GM18499 (cell line): ENCODE results near the gene LAMA2.

Experiments
- ATAC-seq: cut with Tn5 transposase; IDR thresholded peaks from one replicate; pipeline ENCODE4 v1.9.1; 2021; ENCODE audit warnings: moderate number of reproducible peaks; ENCODE audit not compliant: insufficient read depth, unreplicated experiment

LAMA2 gene

DNA sequence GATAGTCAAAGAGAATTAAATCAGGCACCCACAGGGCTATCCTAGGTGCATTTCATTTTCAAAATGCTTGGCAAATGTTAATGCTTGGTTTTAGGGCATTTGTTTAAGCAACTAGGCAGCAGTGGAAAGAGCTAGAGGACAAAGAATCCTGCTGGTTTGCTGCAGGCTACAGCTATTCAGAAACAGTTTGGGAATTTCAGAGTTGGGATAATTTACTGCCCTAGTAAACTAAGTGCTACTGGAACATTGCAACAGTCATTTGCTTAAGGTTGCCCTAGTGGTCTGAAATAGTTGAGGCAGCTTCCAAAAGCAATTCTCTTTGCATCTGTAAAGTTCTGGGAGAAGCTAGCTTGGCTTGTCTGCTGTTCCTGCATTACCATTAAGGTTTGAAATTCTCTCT is 312.7 kb downstream of the LAMA2 start:
- ATAC-seq = no peak

DNA sequence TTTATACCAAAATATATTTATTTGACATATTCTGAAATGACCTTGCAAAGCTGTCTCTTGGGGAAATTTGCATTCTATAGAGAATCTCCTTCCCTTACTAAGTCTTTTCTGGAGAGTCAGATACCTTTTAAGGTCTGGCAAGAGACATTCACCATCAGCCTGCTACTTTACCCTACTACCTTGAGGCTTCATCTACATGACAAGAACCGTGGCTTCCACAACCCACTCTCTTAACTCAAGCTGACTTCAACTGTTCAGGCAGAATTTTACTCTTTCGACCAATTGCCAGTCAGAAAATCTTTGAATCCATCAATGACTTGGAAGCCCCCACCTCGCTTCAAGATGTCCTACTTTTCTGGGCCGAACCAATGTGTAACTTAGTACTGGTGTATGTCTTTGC is 314.2 kb downstream of the LAMA2 start:
- ATAC-seq = no peak

DNA sequence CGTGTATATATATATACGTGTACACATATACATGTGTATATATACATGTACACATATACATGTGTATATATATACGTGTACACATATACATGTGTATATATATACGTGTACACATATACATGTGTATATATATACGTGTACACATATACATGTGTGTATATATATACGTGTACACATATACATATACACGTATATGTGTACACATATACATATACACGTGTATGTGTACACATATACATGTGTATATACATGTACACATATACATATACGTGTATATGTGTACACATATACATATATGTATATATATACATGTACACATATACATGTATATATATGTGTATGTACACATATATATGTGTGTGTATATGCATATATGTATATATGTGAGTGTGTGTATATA is 317.2 kb downstream of the LAMA2 start:
- no peak for ATAC-seq

DNA sequence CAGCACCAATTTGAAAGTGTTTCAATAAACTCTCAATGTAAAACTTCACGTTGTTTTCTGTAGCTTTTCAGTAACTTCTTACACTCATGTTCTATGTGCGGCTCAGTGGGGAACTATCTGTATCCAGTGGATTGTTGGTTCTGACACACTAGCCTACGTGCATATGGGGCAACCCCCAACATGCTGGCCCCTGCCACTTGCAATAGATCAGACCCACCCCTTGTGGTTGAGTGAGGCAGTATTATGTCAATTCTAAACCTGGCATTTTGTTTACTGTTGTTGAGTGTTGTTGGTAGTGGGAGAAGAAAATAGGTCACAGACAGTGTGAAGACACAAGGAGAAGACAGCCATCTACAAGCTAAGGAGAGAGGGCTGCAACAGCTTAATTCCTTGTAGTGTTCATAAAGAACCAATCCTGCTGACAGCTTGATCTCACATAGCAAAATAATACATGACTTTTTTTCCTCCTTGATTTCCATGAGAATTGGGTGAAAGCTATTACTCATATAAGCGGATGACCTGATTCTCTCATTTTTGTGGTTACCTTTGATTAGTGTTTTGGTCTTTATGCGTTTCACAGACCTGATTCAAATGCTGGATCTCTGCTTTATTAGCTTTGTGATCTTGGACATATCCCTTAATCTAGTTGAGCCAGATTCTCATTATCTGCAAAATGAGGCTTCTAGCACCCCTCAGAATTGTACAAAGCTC is 320.4 kb downstream of the LAMA2 start:
- no peak for ATAC-seq

DNA sequence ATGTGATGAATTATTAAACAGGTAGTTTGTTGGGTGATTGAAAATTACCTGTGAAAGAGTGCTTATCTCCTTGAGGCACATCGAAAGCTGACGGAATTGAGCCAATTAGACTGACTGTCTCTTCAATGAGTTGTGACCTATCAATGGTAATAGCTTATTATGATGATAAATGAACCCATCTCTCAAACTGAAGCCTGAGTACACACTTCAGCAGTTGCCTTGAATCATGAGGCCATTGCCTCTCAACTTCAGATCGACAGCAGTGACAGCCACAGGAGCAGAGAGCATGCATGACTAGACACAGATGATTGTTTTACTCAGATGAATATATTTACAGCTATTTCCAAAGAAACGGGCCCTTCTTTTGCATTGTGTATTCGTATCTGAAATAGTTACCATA is 323.9 kb downstream of the LAMA2 start:
- ATAC-seq = no peak

DNA sequence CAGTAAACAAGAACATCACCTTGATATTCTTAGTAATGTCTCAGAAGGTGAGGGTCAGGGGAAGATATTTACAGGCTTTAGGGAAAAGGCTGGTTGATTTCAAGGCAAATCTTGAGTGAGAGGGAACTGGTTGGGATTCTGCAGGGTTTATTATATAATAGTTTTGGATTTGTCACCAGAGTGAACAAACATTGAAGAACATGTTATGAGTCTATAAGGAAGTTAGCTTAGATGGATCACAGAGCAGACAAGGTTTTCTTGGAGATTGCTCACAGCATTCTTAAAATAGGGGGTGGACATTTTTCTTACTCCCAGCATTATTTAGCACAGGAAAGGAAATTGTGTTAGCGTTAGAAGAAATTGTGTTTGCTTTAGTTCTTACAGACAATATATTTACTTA is 324.9 kb downstream of the LAMA2 start:
- ATAC-seq = no peak

DNA sequence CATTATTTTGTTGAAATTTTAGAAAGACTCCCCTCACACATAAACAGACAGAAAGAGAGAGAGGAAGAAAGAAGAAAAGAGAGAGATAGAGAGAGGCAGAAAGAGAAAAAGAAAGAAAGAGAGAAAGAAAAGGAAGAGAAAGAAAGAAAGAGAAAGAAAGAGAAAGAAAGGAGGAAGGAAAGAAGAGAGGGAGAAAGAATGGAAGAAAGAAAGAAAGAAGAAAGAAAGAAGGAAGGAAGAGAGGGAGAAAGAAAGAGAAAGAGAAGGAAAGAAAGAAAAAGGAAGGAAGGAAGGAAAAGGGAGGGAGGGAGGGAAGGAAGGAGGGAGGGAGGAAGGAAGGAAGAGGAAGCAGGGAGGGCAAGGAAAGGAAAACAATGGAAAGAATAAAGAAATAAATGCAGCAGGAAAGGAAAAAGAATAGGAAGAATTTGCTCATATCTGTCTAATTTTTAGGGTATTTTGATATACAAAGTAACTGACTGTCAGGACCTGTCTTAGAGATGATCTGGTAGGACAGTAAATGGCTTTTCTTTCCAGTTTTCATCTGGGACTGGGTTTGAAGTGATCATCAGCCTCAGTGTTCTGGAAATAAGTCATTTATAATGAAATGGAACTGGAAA is 325.6 kb downstream of the LAMA2 start:
- ATAC-seq = no peak

DNA sequence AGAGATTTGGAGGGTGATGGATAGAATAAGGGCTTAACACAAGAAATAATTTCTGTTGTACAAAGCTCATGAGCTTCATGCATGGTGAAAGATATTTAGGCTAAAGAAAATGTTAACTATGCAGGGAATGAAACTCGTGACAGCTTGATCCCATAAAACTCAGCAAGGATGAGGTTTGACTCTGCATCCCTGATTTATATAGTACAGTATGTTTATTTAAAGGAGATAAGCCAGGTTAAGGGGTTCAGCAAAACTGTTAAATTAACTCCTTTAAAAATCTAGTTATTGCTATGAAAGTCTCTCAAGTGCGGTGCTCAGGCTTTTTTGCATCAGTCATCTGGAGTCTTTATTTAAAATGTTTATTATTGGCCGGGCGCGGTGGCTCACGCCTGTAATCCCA is 326.4 kb downstream of the LAMA2 start:
- no peak for ATAC-seq

DNA sequence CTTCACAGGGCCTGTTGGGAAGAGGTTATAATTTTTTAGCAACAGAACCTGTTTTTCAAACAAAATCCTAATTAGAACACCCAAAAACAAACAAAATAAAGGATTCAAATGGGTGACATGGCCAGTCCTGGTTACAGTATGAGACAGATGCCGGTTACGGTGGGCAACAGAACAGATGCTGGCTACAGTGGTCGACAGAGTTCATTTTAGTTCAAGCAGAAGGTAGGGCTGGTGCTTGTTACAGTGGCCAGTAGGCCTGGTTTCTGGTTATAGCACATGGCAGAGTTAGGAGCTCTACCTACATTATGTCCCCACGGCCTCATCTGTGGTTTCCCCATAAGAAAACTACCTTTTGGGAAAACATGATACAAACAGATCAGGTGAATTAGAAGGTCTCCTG is 327.7 kb downstream of the LAMA2 start:
- no peak for ATAC-seq

DNA sequence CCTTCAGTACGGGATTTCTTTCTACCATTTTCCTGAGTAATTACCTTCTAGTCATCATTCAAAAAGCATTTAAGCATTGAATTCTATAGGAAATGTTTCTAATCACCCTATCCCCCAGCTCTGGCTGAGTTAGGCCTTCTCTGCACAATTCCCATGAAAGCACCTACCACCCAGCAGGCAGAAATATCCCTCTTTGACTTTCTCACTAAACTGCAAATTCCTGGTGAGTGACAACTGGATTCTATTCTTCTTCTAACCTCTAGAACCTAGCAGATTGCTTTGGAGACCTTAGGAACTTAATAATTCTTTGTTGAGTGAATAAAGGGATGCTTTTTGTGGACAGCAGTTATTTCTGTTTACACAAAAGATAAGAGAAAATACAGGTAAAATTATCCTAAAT is 328.7 kb downstream of the LAMA2 start:
- ATAC-seq = no peak

DNA sequence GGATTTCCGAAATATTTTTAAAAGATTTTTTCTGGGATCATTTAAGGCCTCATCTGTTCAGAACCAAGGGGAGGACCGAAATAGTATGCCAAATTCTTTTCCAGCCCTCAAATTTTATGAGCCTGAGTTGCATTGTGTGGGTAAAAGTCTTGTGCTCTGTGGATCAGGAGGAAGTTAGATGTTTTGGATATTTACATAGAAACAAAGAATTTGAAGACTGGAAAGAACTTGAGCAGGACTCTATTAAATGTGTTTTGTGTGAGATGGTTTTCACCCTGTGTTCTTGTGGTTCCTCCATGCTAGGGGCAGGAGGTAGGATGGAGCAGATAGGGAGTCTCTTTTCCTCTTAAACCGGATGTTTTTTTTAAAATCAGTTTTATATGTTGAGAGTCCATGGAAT is 329.1 kb downstream of the LAMA2 start:
- no peak for ATAC-seq

DNA sequence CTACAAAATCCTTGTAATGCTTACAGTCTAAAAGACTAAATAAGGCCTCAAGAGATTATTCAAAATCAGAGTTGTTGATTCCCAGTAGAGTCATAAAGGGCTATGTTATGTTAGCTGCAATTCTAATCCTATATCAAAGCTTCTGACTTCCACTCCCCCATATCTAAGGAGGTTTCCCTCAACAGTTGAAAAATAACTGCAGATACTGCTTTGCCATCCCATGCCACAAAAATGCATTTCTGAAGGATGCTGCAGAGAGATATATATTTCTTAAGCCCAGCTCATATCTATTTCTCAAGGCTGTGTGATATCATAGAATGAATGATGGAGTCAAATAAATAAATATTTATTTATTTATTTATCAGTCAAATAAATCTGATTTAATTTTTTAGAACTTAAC is 332.3 kb downstream of the LAMA2 start:
- no peak for ATAC-seq

DNA sequence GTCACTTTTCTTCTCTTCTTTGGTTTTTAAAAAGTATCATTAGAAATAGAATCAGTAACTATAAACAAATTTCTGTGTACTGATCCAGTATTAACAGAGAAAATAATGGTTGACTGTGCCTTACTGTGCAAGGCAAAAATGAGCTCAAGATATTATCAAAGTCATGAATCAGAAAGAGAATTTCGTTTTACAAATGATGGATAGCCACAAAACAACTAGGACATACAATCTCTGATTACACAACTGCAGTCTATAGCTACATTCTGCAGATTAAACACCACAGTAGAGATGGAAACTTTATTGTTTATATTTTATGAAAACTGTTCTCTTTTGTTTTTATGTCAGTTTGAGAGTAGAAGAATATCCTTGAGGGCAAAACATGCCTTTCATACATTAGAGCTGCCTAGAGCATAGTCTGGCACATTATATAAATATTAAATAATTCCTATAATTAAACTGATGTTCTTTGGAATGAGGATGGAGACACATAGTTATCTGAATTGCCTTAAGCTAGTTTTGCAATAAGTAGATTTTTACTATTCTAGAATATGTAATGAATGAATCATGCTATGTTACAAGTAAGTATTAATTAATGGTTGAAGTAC is 333.1 kb downstream of the LAMA2 start:
- no peak for ATAC-seq

DNA sequence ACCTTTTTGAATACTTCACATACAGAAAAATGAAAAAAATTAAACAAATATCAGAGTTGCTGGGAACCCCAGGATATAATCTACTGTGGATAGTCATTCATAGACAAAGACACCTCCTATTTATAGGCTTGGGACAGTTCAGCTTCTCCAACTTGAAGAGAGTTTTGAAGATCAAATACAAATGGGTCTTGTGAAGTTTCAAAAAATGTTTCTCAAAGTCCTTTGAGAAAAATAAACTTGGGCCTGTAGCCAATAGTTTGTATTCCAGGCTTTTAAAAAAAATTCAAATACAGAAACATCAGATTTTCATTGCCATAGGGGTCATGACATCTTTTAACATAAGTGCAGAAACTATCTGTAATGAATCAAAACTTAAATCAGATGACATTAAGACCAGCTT is 334.8 kb downstream of the LAMA2 start:
- ATAC-seq = no peak

DNA sequence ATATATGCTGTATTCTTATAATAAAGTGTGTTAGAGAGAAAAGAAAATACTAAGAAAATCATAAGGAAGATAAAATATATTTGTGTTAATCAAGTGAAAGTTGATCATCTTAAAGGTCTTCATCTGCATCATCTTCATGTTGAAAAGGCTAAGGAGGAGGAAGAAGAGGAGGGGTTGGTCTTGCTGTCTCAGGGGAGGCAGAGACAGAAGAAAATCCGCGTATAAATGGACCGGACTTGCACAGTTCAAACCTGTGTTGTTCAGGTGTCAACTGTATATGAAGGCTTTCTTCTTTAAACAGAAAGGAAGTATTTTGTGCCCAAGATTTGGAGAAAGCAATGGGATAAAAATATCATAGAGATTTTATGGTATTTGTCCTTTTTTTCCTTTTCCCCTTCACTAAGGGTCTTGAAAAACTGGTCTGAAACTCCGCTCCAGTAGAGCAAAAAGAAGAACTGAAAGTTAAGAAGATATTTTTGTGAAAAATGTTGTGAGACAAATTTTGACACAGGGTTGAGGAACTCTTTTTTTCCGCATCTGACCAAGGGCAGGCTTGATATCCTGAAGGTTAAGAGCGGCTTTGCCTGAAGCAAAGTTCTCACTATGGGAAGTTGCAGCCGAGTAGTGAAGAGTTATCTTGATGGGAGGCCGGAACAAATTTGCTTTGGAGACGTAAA is 350.7 kb downstream of the LAMA2 start:
- peak; percentile 48 for ATAC-seq

DNA sequence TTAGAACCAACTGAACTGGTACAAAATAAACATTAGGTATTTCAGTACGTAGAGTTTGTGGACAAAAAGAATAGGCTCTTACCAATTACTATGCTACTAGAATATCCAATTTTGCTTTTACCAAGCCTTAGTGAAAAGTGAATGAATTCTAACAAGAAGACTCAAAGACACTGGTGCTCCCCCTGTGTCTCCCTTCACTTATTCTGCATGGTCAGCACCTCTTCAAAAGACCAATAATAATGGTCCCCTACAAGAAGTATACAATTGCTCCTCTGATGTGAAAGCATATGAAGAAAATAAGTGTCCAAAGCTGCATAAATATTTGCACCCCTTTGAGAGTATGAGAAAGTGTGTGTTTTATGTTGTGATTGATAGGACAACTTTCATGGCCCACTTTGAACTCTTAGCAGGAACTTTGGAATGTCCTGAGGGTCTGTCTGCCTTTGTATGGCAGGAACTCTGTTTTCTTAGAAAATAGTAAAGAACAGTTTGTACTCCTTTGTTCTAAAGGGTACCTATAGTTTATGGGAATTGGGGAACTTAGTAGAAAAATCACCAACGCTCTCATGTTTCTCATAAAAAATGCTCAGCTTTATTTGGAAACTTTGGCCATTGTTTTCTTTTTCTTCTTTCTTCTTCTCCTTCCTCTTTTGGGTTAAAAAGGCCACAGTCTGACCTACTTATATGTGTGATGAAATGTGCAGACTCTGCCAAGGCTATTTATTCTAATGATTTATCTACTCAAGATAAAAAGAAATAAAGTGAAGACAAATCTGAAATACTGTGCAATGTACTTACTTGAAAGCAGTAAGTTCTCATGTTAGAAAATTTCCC is 352.4 kb downstream of the LAMA2 start:
- no peak for ATAC-seq

DNA sequence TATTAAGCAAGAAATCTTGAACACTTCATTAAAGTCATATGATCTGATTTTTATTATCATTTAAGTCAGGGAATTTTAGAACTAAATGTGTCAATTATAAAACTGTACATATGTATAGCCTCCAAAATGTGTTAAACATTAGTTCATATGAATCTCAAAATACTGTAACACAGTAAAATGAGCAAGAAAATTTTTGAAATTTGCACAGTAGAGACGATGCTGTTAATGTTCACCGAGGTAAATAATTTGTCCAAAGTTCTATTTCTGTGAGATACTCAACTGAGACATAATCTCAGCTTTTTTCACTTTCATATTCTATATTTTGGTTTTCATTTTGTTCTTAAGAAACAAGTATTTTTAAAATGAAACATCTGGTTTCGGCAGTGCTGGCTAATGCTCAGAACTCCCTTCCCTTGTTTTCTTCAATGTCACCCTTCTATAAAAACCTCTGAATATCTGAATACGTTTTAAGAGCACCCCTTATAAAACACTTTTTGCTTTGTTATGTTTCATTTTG is 353.1 kb downstream of the LAMA2 start:
- ATAC-seq = peak; percentile 57

DNA sequence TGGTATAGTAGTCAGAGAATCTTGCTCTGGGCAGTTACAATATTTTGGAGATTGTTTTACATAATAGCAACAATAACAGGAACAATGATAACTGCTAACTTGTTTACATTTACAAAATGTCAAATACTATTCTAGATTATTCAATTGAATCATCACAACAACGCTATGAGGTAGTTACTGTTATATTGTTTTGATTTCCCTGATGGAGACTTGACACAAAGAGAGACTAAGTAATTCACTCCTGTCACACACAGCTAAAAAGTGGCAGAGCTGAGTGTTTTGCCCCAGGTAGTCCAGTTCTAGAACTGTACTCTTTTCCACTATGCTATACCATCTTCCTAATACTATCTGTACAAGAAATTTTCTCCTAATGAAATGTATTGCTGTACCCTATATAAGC is 356.1 kb downstream of the LAMA2 start:
- ATAC-seq = no peak

DNA sequence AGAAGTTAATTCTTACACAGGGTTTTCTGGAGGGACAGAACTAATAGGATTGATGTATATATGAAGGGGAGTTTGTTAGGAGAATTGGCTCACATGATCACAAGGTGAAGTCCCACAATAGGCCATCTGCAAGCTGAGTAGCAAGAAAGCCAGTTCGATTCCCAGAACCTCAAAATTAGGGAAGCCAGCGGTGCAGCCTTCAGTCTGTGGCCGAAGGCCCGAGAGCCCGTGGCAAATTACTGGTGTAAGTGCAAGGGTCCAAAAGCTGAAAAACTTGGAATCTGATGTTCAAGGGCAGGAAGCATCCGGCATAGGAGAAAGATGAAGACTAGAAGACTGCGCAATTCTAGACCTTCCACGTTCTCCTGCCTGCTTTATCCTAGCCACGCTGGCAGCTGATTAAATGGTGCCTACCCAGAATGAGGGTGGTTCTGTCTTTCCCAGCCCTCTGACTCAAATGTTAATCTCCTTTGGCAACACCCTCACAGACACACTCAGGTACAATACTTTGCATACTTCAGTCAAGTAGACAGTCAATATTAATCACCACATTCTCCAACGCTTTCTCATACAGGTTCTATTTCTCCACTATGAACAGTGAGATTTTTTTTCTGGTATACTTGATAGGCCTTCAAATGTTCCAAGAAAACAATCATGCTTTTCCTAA is 357.0 kb downstream of the LAMA2 start:
- ATAC-seq = no peak

DNA sequence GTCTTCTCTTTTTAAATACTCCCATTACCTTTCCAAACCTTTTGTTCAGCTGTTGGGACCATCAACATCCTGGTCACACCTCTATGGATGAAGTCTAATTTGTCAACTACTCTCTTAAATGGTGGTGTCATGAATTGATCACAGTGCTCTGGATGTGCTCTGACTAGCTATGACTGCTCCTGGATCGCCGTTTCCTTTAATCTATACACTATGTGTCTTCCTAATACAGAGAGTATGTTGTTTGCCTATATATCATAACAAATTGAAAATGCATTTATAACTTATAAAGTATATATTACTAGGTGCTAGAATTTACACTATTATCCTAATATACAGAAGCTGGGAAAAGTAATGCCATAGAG is 357.5 kb downstream of the LAMA2 start:
- ATAC-seq = no peak
